Coronary artery (tissue), 2 donors: ENCODE measurements around the gene CCDC158.

Source experiments
- DNase-seq: peaks from one replicate; pipeline ENCODE4 v3.0.0-alpha.2; 2017; ENCODE audit warnings: low spot score
- H3K27ac ChIP-seq, 2 donors: fragments of 200-600 bp; sonication (generic); one replicate each; pipeline ENCODE4 v1.5.1; 2016 to 2019
- H3K4me3 ChIP-seq: fragments of 200-600 bp; sonication (generic); 2 replicates; pipeline ENCODE4 v1.5.1; 2016; ENCODE audit warnings: mild to moderate bottlenecking, moderate library complexity
- TF ChIP-seq, protein P1 (sequence below): fragments of 200-600 bp; sonication (generic); IDR thresholded peaks from one replicate; pipeline ENCODE4 v1.5.1; 2019; ENCODE audit warnings: antibody characterized with exemption

CCDC158 gene

DNA sequence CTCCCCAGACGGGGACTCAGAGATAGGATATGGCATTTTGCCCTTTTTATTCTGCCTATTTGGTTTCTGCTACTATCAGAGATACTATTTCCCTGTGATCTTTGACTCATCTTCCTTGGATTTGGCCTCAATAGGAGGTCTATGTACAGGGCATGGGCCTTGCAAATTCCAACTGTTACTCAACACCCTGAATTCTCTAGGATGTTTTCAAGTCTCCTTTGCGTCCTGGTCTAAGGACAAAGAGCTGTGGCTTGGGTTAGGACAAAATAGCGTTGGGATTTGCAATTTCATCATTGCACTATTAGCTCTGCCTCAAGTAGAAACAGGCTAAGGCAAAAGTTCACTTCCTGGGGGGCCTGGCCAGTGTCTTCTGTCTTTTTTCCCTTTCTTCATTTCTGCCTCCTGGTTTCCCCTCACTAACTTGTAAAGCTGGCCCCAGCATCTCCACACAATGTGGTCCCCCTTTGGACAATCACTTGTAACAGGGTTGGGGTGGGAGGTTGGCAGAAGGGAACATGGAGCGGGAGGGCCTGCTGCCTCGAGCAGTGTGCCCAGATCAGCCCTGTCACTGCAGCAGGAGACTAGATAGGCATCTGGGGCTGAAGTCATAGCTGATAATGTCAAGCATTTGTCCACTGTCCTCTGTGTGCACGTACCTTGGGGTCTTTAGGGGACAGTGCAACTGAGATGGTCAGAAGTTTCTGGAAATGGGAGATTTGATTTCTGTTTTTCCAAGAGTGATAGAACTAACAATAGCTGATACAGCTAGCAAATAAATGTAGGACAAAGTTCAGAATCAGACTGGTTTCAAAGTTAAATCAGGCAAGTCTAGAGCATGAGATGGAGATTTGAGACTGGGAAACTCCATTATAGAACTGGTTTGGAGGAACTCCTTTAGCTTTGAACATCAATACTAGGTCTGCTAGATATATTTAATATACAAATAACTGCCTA is 140.2 kb downstream of the CCDC158 start:
- no peak for DNase-seq
- Histone ChIP-seq H3K4me3 (no peak overlapping the region), H3K27ac (no peak overlapping the region)
- TF ChIP-seq, protein P1, sequence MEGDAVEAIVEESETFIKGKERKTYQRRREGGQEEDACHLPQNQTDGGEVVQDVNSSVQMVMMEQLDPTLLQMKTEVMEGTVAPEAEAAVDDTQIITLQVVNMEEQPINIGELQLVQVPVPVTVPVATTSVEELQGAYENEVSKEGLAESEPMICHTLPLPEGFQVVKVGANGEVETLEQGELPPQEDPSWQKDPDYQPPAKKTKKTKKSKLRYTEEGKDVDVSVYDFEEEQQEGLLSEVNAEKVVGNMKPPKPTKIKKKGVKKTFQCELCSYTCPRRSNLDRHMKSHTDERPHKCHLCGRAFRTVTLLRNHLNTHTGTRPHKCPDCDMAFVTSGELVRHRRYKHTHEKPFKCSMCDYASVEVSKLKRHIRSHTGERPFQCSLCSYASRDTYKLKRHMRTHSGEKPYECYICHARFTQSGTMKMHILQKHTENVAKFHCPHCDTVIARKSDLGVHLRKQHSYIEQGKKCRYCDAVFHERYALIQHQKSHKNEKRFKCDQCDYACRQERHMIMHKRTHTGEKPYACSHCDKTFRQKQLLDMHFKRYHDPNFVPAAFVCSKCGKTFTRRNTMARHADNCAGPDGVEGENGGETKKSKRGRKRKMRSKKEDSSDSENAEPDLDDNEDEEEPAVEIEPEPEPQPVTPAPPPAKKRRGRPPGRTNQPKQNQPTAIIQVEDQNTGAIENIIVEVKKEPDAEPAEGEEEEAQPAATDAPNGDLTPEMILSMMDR: no peak

DNA sequence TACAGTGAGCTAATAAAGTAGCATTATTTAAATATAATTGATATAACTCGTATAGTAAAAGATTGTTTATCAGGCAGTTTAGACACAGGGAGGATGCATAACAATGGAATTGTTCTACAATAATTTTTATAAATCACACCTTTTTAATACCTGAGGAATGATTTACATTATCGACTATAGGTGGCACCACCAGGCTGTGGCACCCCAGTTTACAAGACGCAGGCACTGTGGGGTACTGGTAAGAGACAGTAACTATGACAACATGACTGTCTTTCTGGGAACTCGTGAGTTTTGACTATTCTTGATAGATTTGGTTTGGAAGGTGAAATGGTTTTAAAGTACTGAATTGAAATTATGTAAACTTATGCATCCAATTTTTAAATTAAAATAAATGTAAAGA is 141.5 kb downstream of the CCDC158 start:
- TF ChIP-seq, protein P1: no peak
- Histone ChIP-seq H3K4me3 (no peak overlapping the region), H3K27ac (no peak overlapping the region)
- no peak for DNase-seq

DNA sequence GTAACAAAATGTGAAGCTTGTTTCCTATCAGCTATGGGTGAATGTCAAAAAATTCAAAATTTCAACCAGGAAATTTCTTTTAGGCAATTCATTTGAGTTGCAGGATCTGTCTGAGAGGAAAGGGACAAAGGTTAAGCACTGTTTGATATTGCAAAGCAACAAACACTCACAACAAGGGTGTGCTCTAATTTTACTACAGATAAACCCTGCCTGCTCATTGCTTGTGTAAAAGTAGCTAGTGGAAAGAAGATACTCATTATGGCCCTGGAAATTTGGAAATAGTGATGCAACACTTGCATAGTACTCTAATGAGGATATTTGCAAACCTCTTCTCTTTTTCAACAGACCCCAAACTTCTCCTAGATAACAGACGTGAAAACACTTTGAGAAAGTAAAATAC is 142.4 kb downstream of the CCDC158 start:
- no peak overlapping the region for H3K4me3 ChIP-seq

DNA sequence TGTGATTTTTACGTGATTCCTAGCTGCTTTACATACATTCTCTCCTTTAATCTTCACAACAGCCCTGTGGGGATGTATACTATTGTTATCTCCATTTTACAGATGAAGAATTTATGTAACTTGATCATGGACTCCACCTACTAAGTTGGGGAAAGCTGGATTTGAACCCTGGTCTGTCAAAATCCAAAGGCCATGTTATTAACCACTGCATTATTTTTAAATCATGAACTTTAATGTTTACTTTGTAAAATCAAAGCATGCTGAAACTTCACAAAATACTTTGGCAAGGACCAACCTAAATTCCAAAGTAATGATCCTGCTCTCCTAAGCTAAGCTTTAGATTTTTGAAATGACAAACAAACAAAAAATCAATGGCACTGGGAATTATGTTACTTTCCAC is 143.3 kb downstream of the CCDC158 start:
- Histone ChIP-seq H3K4me3 (no peak overlapping the region), H3K27ac (no peak overlapping the region)
- no peak for DNase-seq
- TF ChIP-seq, protein P1: no peak

More for the DNA sequence above, 142.4 kb downstream of the CCDC158 start:
- TF ChIP-seq, protein P1: no peak
- H3K27ac ChIP-seq: no peak overlapping the region
- DNase-seq: no peak

DNA sequence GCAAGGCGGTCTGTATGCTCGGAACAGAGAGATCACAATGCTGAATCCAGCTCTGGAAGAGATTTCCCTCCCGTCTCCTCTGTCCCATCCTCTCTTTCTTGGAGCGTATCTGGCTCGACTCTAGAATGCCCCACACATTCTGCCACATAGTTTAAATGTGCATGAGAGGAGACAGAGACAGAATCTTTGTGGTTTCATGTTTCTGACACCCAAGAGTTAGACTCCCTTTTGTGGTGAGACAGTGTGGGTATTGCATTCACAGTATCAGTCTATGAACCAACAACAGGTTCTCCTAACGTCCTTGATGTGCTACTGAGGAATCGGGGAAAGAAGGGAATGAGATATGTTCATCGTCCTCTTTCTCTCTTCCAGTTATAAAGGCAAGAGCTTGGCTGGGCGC is 144.1 kb downstream of the CCDC158 start:
- Histone ChIP-seq H3K27ac (no peak overlapping the region), H3K4me3 (no peak overlapping the region)
- no peak for DNase-seq
- TF ChIP-seq, protein P1: no peak

DNA sequence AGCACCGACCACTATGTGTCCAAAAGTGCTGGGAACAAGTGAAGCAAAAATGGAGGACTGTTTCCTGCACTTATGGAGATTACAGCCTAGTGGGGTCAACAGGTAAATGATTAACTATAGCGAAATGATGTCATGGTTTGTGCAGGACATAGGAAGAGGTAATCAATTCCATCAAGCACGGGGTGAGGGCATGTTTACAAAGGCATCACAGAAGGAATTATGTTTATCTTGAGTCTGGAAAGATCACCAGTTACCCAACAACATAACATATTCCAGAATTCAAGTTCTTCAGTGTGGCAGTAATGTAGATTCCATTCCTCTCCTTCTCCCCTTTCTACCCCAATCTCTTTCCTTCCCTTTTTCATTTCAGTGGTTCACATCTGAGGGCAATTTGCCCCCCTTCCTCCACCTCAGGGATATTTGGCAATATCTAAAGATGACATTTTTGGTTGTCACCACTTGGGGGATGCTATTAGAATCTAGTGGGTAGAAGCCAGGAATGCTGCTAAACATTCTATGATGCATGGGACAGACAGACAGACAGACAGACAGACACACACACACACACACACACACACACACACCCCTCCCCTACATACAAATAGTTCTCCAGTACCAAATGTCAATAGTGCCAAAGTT is 145.3 kb downstream of the CCDC158 start:
- TF ChIP-seq, protein P1: no peak
- Histone ChIP-seq H3K4me3 (no peak overlapping the region), H3K27ac (no peak overlapping the region)
- no peak for DNase-seq

DNA sequence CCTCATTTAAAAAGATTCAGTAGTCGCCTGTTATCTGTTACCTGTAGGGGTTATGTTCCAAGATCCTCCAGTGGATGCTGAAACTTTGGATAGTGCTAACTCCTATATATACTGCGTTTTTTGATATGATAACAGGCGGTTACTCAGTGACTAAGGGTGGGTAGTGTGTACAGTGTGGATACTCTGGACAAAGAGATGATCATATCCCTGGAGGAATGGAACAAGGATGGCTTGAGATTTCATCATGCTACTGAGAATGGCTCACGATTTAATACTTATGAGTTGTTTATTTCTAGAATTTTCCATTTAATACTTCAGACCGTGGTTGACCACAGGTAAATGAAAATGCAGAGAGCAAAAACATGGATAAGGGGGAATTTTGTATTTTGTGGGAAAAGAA is 147.9 kb downstream of the CCDC158 start:
- Histone ChIP-seq H3K27ac (no peak overlapping the region), H3K4me3 (no peak overlapping the region)
- no peak for DNase-seq
- TF ChIP-seq, protein P1: no peak
